IPS-20b (cell line): ENCODE results near the gene BHLHE41.

ENCODE experiments used
- H3K27ac ChIP-seq: one replicate; pipeline ENCODE4 v1.5.1; 2013; ENCODE audit warnings: low read length
- H3K27me3 ChIP-seq: 2 replicates; pipeline ENCODE4 v1.6.1; 2013; ENCODE audit warnings: mild to moderate bottlenecking, low read length, inconsistent platforms; ENCODE audit not compliant: insufficient read depth
- H3K36me3 ChIP-seq: 2 replicates; pipeline ENCODE4 v1.6.1; 2013; ENCODE audit warnings: low read depth, mild to moderate bottlenecking, inconsistent platforms, low read length, moderate library complexity; ENCODE audit not compliant: insufficient read depth
- H3K4me1 ChIP-seq: 2 replicates; pipeline ENCODE4 v1.6.1; 2013; ENCODE audit warnings: mild to moderate bottlenecking, control low read depth, inconsistent platforms, low read length, moderate library complexity; ENCODE audit not compliant: insufficient read depth
- H3K4me3 ChIP-seq: 2 replicates; pipeline ENCODE4 v1.5.1; 2013; ENCODE audit warnings: mild to moderate bottlenecking, low read length, inconsistent platforms
- H3K9ac ChIP-seq: 2 replicates; pipeline ENCODE4 v1.6.1; 2013; ENCODE audit warnings: low read depth, mild to moderate bottlenecking, inconsistent platforms, low read length, moderate library complexity
- H3K9me3 ChIP-seq: 2 replicates; pipeline ENCODE4 v1.6.1; 2013; ENCODE audit warnings: mild to moderate bottlenecking, low read depth, low read length, inconsistent platforms; ENCODE audit not compliant: insufficient read depth

Gene BHLHE41

DNA sequence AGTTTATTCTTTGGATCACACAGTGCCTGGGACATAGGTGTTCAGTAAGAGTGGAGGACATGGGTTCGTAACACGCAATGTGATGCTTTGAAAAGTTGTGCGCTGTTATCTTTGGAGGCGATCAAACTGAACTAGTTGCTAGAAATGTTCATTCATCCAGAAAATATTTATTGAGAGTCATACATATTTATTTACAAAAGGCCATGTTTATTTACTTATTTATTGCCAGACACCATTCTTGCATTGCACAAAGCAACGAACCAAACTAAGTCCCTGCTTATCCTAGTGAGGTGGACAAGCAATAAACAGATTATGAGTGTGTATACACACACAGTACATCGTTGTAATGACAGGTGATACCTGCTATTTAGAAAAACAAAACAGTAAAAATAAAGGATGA, 12.6 kb downstream of the BHLHE41 start:
- Histone ChIP-seq H3K9ac (peak overlapping the region; percentile 1; the same call in 1 of the 2 replicates), H3K27me3 (peaks cover 48% of the 10 kb centered on the region), H3K27ac (no peak overlapping the region), H3K36me3 (no peaks in the 10 kb centered on the region), H3K9me3 (no peaks in the 10 kb centered on the region), H3K4me3 (peak overlapping the region; percentile 73), H3K4me1 (peaks cover 23% of the 10 kb centered on the region)

DNA sequence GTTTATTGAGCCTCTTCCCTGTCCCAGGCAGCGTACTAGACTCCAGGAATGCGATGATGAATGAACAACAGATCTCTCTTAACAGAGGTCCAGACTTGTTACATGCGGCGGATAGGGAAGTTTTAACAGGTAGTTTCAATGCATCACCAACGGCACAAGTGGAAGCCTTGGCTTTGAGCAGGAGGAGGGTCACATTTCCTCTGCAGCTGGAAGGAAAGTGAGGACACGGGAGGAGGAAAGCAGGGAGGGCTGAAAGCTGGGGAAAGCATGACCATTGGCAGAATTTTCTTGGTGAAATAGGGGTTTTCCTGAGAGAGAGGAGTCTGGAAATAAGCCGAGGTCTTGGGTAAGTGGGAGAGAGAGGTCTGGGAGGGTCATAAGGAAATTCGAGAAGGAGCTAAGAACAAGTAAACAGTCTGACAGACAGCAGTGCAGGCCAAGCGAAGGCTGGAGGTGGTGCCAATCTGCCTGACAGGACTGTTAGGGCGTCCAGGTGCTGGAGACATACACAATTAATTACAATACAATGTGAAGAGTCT, 15.4 kb downstream of the BHLHE41 start:
- peaks cover 19% of the 10 kb centered on the region; the same call in 1 of the 2 replicates for H3K27me3 ChIP-seq
- H3K4me3 ChIP-seq, result no peak overlapping the region
- peaks cover 17% of the 10 kb centered on the region for H3K4me1 ChIP-seq
- no peak overlapping the region for H3K27ac ChIP-seq
- H3K9me3 ChIP-seq, result no peaks in the 10 kb centered on the region
- H3K9ac ChIP-seq, result no peak overlapping the region
- H3K36me3 ChIP-seq, result no peaks in the 10 kb centered on the region

DNA sequence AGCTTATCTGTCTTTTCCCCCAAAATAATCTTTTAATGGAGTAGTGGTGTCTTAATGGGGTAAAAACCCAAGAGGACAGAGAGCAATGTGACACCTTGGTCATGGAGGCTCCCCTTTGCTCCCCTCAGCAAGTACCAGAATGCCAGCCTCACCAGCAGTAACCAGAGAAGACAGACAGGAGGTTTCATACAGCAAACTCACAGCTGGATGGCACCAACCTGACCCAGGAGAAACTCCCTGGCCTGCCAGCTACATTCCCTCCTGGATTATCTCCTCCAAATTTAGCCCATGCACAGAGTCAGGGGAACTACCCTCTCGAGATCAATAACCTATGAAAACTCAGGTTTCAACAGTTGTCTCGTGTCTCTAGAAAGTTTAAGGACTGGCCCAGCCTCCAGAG, 15.9 kb downstream of the BHLHE41 start:
- Histone ChIP-seq H3K4me3 (no peak overlapping the region), H3K9me3 (no peaks in the 10 kb centered on the region), H3K4me1 (peaks cover 17% of the 10 kb centered on the region), H3K9ac (no peak overlapping the region), H3K27ac (no peak overlapping the region), H3K36me3 (no peaks in the 10 kb centered on the region), H3K27me3 (peaks cover 19% of the 10 kb centered on the region; the same call in 1 of the 2 replicates)

DNA sequence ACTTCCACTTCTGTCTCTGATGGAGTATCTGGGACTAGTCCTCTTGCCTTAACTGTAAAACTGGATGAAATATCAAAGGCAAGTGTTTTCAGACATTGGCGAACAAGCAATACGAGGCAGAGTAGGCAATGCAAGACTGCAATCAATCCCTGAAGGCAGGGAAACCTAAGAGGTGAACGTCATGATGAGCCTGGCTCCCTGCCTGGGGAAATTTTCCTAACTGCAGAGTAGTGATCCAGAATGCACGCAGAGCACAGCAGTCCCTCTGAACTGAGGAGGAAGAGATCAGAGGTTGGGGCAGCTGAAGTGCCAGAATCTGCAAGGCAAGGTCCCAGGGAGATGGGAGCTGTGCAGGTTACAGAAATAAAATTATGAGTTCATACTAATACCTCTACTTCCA, 18.5 kb downstream of the BHLHE41 start:
- Histone ChIP-seq H3K4me1 (peaks cover 5% of the 10 kb centered on the region), H3K36me3 (no peaks in the 10 kb centered on the region), H3K4me3 (no peak overlapping the region), H3K27ac (no peak overlapping the region), H3K9me3 (no peaks in the 10 kb centered on the region), H3K9ac (no peak overlapping the region), H3K27me3 (peaks cover 2% of the 10 kb centered on the region; the same call in 1 of the 2 replicates)

DNA sequence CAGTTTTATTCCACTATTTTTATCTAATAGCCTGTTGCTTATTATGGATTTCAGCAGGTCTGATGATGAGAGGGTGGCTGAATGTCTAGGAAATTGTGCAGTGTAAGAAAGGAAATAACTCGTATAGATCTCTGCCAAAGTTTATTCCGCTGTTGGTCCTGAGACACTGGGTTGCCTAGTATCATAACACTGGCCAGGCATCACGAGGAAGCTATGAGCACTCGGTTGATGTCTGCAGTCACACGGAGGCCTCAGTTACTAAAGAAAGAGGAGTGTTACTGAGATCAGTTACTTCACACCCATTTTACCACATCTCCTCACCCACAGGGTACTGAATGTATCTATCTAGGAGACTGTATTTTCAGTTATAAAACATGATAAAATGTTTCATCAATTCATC, 21.9 kb downstream of the BHLHE41 start:
- Histone ChIP-seq H3K4me3 (no peak overlapping the region), H3K36me3 (no peaks in the 10 kb centered on the region), H3K9me3 (no peaks in the 10 kb centered on the region), H3K4me1 (peaks cover 3% of the 10 kb centered on the region; the same call in 1 of the 2 replicates), H3K27me3 (no peaks in the 10 kb centered on the region), H3K9ac (no peak overlapping the region), H3K27ac (no peak overlapping the region)

DNA sequence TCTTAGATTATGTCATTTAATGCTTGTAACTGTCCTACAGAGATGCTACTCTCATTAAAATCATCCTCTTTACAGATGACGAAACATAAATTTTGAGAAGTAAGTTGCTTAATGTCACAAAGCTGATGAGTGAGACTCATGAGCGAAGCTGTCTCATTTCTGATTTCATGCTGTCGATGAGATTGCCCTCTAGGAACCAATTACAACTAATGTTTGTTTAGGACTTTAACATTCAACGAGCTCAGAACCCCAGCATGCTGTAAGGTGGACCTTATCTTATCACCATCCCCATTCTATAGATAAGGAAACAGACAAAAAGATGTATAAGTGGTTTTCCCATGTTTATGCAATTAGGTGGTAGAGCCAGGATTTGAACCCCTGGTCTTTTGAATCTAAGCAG, 23.1 kb downstream of the BHLHE41 start:
- Histone ChIP-seq H3K27me3 (no peaks in the 10 kb centered on the region), H3K9me3 (no peaks in the 10 kb centered on the region), H3K27ac (no peak overlapping the region), H3K4me3 (no peak overlapping the region), H3K9ac (no peak overlapping the region), H3K4me1 (peaks cover 3% of the 10 kb centered on the region; the same call in 1 of the 2 replicates), H3K36me3 (no peaks in the 10 kb centered on the region)

DNA sequence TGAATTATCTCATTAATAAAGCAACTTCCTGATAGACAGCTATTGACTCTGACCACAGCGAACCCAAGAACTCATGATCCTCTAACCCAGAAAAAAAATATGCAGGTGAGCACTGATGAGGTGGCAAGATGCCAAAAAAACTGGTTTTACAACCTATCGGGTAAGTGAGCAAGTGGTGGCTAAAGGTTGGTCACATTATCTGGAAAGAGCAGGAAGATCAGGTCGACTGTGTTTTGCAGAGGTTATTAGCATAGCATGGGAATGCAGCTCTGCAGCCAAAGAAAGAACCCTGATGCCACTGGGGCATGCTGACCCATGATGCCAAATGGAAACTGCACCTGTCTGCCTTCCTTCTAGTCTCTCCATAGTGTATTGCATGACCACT, 23.5 kb downstream of the BHLHE41 start:
- no peaks in the 10 kb centered on the region for H3K27me3 ChIP-seq
- H3K4me1 ChIP-seq, result peaks cover 3% of the 10 kb centered on the region; the same call in 1 of the 2 replicates
- H3K4me3 ChIP-seq, result no peak overlapping the region
- H3K36me3 ChIP-seq, result no peaks in the 10 kb centered on the region
- no peak overlapping the region for H3K9ac ChIP-seq
- no peaks in the 10 kb centered on the region for H3K9me3 ChIP-seq
- no peak overlapping the region for H3K27ac ChIP-seq

DNA sequence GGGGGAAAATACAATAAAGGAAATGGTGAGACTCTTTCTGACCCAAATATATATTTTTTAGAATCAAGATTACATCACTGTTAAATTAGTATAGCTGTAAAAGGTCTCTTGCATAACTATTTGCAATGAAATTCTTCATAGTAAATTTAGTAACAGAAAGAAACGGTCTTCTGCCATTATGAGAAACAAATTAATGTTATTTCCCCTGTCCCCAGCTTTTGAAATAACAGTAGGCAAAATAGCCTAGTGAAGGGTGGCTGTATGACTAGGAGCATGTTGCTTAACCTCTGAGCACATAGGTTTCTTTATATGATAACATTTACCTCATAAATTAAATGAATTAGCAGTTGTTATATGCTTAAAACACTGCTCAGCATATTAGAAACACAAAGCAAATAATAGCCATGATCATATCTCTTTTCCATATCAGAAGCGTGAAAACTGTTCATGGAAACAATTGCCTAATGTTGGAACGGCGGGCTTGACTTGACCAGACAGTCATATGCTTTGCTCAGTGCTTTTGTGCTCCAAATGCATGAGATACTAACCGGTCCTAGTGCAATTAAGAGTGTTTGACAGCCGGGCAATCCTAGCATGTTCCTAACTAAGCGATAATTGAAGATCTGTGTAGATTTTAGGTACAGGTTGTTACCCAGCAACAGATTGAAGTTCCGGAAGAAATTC, 24.0 kb downstream of the BHLHE41 start:
- Histone ChIP-seq H3K4me1 (peaks cover 3% of the 10 kb centered on the region; the same call in 1 of the 2 replicates), H3K27me3 (no peaks in the 10 kb centered on the region), H3K9me3 (no peaks in the 10 kb centered on the region), H3K4me3 (no peak overlapping the region), H3K27ac (no peak overlapping the region), H3K9ac (no peak overlapping the region), H3K36me3 (no peaks in the 10 kb centered on the region)

DNA sequence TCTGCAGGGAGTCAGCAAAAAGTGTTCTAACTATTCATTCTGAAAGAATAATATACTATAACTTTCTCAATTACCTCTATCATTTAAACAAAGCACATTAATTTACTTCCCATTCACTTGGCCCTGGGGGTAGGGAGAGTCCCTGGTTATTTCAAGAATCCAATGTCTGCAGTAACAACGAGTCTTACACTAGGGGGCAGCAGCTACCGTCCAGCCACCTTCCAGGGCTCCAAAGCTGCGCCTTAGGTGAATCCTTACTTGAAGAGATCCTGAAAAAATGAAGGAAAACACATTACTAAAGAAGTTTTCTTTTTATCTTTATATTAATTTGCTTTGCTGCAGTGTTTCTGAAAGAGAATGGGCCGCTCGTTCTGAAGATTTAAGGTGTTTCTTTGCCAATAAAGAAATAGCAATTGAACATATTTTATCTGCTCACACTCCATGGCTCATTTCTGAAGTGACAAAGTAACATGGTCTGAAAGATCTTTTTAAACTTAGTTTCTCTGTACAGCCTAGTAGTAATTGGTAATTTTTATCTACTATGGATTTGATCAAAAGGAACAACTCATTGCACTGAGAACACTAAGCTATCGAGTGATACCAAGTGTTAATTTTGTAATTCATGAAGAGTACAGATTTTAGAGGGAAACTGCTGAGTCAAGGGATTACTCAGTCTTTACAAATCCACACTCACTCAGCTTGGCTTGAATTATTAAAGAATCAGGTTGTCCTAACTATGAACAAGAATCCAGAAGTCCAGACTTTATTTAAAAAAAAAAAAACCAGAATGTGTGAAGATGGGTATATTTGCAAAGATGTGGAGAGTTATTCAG, 27.6 kb downstream of the BHLHE41 start:
- Histone ChIP-seq H3K4me1 (peaks cover 3% of the 10 kb centered on the region; the same call in 1 of the 2 replicates), H3K4me3 (no peak overlapping the region), H3K9me3 (no peaks in the 10 kb centered on the region), H3K9ac (no peak overlapping the region), H3K27me3 (no peaks in the 10 kb centered on the region), H3K36me3 (no peaks in the 10 kb centered on the region), H3K27ac (no peak overlapping the region)

DNA sequence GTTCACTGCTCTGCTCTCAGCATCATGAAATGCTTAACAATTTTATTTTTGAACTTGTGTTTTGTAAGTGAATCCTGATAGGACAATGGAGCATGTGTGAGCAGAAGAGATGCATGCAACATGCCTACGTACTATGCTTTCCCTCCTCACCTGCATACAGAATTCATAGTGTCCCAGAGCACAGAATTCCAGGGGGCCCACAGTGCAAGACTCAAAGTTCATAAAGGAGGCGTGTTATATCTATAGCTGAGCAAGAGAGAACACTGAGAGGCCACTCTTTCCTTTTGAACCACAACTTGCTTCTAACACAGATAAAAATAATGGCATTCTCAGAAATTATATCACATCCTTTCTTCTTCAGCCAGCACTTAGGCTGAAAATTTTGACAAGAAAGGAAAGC, 28.8 kb downstream of the BHLHE41 start:
- H3K27me3 ChIP-seq, result no peaks in the 10 kb centered on the region

DNA sequence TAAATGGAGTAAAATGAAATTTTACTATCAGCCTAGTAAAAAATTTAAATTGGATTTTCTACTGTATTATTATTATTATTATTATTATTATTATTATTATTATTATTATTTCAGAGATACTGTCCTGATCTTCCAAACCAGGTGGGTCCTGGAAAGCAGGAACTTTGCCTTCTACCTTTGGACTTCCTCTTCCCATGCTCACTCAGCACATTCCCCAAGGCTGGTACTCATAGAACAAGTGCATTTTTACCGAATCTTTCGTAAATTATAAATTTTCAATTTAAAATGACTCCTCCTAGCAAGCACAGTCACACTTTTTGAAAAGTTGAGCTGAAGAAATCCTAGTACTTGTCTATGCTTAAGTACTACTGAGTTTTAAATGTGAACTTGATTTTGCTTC, 29.7 kb downstream of the BHLHE41 start:
- 0 out of 2 replicates have a peak, but pooled peaks cover 3% of the 10 kb centered on the region for H3K4me1 ChIP-seq
- H3K27ac ChIP-seq, result no peak overlapping the region
- no peak overlapping the region for H3K4me3 ChIP-seq
- H3K9ac ChIP-seq, result no peak overlapping the region
- no peaks in the 10 kb centered on the region for H3K27me3 ChIP-seq
- no peaks in the 10 kb centered on the region for H3K9me3 ChIP-seq
- H3K36me3 ChIP-seq, result no peaks in the 10 kb centered on the region

More for the DNA sequence above, 28.8 kb downstream of the BHLHE41 start:
- H3K27ac ChIP-seq, result no peak overlapping the region
- H3K9me3 ChIP-seq, result no peaks in the 10 kb centered on the region
- no peak overlapping the region for H3K4me3 ChIP-seq
- H3K9ac ChIP-seq, result no peak overlapping the region
- no peaks in the 10 kb centered on the region for H3K36me3 ChIP-seq
- 0 out of 2 replicates have a peak, but pooled peaks cover 2% of the 10 kb centered on the region for H3K4me1 ChIP-seq
